IMR-90 (cell line): ENCODE measurements around the gene ADGRF4.

Source experiments
- CTCF ChIP-seq: conservative IDR thresholded peaks from 2 replicates; pipeline ENCODE4 v1.5.1; 2012; ENCODE audit warnings: mild to moderate bottlenecking, low read depth, low read length, improper control_type of control experiment
- FOS ChIP-seq: fragments of 150-350 bp; IDR thresholded peaks from 2 replicates; pipeline ENCODE4 v1.6.1; 2016; ENCODE audit warnings: low read depth, low read length
- MAFK ChIP-seq: IDR thresholded peaks from 2 replicates; pipeline ENCODE4 v1.6.1; 2012; ENCODE audit warnings: low read depth, low read length, improper control_type of control experiment
- MAZ ChIP-seq: IDR thresholded peaks from 2 replicates; pipeline ENCODE4 v1.6.1; 2012; ENCODE audit warnings: low read depth, mild to moderate bottlenecking, low read length, improper control_type of control experiment, moderate library complexity, borderline replicate concordance
- MXI1 ChIP-seq: IDR thresholded peaks from 2 replicates; pipeline ENCODE4 v1.6.1; 2012; ENCODE audit warnings: low read depth, mild to moderate bottlenecking, low read length, moderate library complexity, borderline replicate concordance
- POLR2A ChIP-seq: IDR thresholded peaks from 2 replicates; pipeline ENCODE4 v1.6.1; 2012; ENCODE audit warnings: mild to moderate bottlenecking, low read depth, low read length
- RCOR1 ChIP-seq: IDR thresholded peaks from 2 replicates; pipeline ENCODE4 v1.6.1; 2012; ENCODE audit warnings: mild to moderate bottlenecking, low read length, improper control_type of control experiment; ENCODE audit not compliant: insufficient replicate concordance
- USF2 ChIP-seq: fragments of 150-350 bp; IDR thresholded peaks from 2 replicates; pipeline ENCODE4 v1.6.1; 2017; ENCODE audit warnings: mild to moderate bottlenecking, antibody characterized with exemption, low read length, low read depth
- TF ChIP-seq, protein P1 (sequence below): fragments of 150-350 bp; IDR thresholded peaks from 2 replicates; pipeline ENCODE4 v1.6.1; 2016; ENCODE audit warnings: low read depth, mild to moderate bottlenecking, low read length, moderate library complexity, borderline replicate concordance

DNA sequence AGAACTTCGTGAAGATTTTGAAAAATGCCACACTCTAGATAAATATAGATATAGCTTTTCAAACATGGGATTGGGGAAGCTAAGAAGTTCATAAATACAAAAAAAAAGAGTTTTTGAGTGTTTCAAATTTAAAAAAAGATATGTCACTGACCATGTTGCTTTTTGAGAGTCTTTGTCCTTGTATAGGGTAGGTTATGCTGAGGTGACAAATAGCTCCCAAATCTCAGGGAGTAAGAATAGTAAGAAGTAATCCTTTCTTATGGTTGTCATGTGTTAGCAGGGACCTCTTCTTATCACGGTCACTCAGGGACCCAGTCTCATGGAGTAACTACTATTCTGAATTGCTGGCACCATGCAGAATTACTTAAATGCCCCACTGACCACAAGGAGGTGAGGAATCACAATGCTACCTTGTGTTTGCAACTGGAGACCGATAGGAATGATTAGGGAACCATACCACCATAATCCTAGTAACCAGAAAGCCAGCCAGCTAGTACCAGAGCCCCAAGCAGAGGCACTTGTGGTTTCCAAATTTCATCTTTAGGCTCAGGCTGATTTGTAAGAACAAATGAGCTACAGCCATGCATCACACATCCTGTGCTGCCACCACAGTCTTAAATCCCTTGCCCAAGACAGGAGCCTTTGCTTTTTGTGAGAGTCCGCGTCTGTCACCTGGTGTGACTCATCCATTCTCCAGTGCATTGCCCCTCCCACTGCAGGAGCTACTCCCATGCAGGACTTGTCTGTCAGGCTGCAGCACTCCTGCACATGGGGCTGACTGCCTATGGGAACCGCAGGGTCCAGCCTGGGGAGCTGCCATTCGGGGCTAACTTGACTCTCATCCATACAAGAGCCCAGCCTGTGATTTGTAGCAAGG, 42.4 kb upstream of the ADGRF4 start:
- TF ChIP-seq CTCF (no peak), MAFK (no peak), FOS (no peak), USF2 (no peak), RCOR1 (no peak), POLR2A (no peak), MXI1 (no peak), MAZ (no peak)
- TF ChIP-seq, protein P1, sequence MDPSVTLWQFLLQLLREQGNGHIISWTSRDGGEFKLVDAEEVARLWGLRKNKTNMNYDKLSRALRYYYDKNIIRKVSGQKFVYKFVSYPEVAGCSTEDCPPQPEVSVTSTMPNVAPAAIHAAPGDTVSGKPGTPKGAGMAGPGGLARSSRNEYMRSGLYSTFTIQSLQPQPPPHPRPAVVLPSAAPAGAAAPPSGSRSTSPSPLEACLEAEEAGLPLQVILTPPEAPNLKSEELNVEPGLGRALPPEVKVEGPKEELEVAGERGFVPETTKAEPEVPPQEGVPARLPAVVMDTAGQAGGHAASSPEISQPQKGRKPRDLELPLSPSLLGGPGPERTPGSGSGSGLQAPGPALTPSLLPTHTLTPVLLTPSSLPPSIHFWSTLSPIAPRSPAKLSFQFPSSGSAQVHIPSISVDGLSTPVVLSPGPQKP = no peak
